ENCODE measurements around the gene ANKRD29. TPM values are rescaled to one million over a fixed set of nuclear protein-coding genes. Genes with fewer than 3 reads are reported as not detected.

The ANKRD29 gene
- total and polyA plus RNA-seq, 2 experiments from 2014 or later: 6.6 to 36.6 TPM

DNA sequence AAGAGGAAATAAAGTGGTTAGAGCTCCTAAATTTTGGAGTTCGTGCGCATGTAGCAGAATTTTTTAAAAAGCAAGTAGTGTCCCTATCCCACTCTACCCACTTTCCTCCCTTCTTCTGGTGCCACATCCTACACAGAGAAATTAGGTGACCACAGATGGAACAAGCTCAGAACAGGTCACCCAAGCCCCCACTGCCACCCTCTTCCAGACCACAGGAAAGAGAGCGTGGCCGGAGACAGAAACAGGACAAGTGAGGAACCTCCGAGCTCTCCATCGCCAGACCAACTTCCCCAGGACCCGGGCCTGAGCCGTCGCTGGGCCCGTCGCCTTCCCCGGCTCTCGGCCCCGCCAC is 76.8 kb downstream of the ANKRD29 start (continued):
- TF ChIP-seq CTCF (conservative IDR thresholded peaks at IDR 0.05; ENCODE audit: low read depth in 2 of 2) (no peak), REST (IDR thresholded peaks at IDR 0.05; ENCODE audit: unreplicated experiment) (no peak), ZNF331 (CRISPR knock-in tag; IDR thresholded peaks at IDR 0.05; ENCODE audit: low read depth) (no peak), EZH2phosphoT487 (IDR thresholded peaks at IDR 0.05; ENCODE audit: unreplicated experiment) (no peak), JUNB (IDR thresholded peaks at IDR 0.05; ENCODE audit: unreplicated experiment) (no peak), POLR2AphosphoS5 (IDR thresholded peaks at IDR 0.05; ENCODE audit: low read depth) (no peak), STAT1 (IDR thresholded peaks at IDR 0.05; ENCODE audit: unreplicated experiment) (no peak), EZH2 (IDR thresholded peaks at IDR 0.05; ENCODE audit: low read depth, unreplicated experiment) (no peak)
- TF ChIP-seq, protein P1, sequence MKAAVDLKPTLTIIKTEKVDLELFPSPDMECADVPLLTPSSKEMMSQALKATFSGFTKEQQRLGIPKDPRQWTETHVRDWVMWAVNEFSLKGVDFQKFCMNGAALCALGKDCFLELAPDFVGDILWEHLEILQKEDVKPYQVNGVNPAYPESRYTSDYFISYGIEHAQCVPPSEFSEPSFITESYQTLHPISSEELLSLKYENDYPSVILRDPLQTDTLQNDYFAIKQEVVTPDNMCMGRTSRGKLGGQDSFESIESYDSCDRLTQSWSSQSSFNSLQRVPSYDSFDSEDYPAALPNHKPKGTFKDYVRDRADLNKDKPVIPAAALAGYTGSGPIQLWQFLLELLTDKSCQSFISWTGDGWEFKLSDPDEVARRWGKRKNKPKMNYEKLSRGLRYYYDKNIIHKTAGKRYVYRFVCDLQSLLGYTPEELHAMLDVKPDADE (IDR thresholded peaks at IDR 0.05): no peak

DNA sequence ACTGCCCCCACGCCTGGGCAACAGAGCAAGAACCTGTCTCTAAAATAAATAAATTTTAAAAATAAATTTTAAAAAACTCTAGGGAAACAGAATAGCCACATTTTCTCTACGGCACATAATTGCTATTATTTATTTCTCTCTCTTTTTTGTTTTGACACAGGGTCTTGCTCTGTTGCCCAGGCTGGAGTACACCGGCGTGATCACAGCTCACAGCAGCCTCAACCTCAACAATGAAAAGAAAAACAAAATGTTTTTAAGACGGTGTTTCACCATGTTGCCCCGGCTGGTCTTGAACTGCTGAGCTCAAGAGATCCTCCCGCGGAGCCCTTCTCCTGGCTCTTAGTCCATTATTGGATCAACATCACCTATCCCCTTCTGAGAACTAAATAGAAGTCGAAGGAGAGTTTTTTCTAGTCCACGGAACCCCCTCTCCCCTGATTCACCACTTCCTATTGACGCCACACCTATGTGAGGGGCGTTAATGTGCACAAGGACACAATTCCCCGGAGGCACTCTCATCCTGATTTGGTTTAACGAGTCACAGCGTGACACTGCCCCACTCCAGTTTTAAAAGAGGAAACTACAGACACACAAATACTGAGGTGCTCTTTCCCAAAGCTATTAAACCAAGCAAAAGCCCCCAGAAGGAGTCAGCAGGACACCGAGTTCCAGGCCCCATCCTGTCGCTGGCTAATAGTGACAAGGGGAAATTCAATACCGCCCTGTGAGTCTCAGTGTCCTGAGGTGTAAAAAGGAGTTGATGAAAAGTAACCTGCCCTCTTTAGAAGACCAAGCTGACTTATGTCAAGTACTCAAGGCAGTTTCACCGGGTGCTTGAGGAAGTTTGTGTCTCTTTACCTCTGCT is 77.5 kb downstream of the ANKRD29 start:
- Histone ChIP-seq H3K4me3 (peak overlapping the region; percentile 97), H3K4me2 (peak overlapping the region; percentile 99), H3K79me2 (replicated peaks; ENCODE audit: insufficient read depth) (peaks cover 58% of the 10 kb centered on the region), H3K27me3 (ENCODE audit: insufficient read depth) (no peaks in the 10 kb centered on the region; the same call in 1 of the 2 replicates), H3K9me2 (ENCODE audit: insufficient read depth) (0 out of 2 replicates have a peak, but pooled peaks cover 4% of the 10 kb centered on the region), H3K36me3 (ENCODE audit: insufficient read depth) (no peaks in the 10 kb centered on the region), H4K20me1 (replicated peaks; ENCODE audit: insufficient read depth) (peaks cover 18% of the 10 kb centered on the region), H3F3A (replicated peaks; ENCODE audit: low read depth) (peaks cover 7% of the 10 kb centered on the region; the same call in 1 of the 2 replicates), H3K27ac (ENCODE audit: low read depth) (no peak overlapping the region; the same call in 1 of the 2 replicates), H3K4me1 (ENCODE audit: insufficient read depth) (peaks cover 31% of the 10 kb centered on the region; the same call in 1 of the 2 replicates), H2AFZ (peak overlapping the region; percentile 98)
- H3K9me3 Mint-ChIP-seq: no peaks in the 10 kb centered on the region; the same call in 2 of the 3 replicates
- DNase-seq (ENCODE audit: low spot score) (peak; percentile 42), ATAC-seq (peak; percentile 9)
- H3K27ac Mint-ChIP-seq: no peak overlapping the region
- H3K4me3 Mint-ChIP-seq: peak overlapping the region; percentile 95
- H3K4me1 Mint-ChIP-seq: peaks cover 21% of the 10 kb centered on the region
- H3K27me3 Mint-ChIP-seq (ENCODE audit: insufficient read depth, low read depth, poor library complexity): peaks cover 9% of the 10 kb centered on the region
- H3K36me3 Mint-ChIP-seq (ENCODE audit: low read depth): no peaks in the 10 kb centered on the region
- TF ChIP-seq ZNF331 (CRISPR knock-in tag; IDR thresholded peaks at IDR 0.05; ENCODE audit: low read depth): no peak
- no peak for TF ChIP-seq REST (IDR thresholded peaks at IDR 0.05; ENCODE audit: unreplicated experiment)
- no peak for TF ChIP-seq JUNB (IDR thresholded peaks at IDR 0.05; ENCODE audit: unreplicated experiment)
- TF ChIP-seq ZNF114 (CRISPR knock-in tag; IDR thresholded peaks at IDR 0.05): no peak
- TF ChIP-seq CREB1 (CRISPR knock-in tag; IDR thresholded peaks at IDR 0.05; ENCODE audit: low read depth): no peak
- TF ChIP-seq NANOG (IDR thresholded peaks at IDR 0.05; ENCODE audit: borderline replicate concordance): no peak
- TF ChIP-seq EZH2phosphoT487 (IDR thresholded peaks at IDR 0.05; ENCODE audit: unreplicated experiment): no peak
- TF ChIP-seq, protein P1 (IDR thresholded peaks at IDR 0.05): no peak
